Stimulated activated CD8-positive, alpha-beta memory T cell treated with anti-CD3 and anti-CD28 coated beads, Interleukin-4, amount 100 ng/mL, for 1 hour (primary cell): ENCODE results near the gene PCSK2.
A peak's percentile ranks its signal among the peaks of the same experiment; 100 is the strongest.

Experiments used
- DNase-seq, 2 donors: peaks; one replicate each; pipeline ENCODE4 v3.0.0-alpha.2; 2020; ENCODE audit warnings: low read depth in 2 of 2, low spot score in 1 of 2

The PCSK2 gene

DNA sequence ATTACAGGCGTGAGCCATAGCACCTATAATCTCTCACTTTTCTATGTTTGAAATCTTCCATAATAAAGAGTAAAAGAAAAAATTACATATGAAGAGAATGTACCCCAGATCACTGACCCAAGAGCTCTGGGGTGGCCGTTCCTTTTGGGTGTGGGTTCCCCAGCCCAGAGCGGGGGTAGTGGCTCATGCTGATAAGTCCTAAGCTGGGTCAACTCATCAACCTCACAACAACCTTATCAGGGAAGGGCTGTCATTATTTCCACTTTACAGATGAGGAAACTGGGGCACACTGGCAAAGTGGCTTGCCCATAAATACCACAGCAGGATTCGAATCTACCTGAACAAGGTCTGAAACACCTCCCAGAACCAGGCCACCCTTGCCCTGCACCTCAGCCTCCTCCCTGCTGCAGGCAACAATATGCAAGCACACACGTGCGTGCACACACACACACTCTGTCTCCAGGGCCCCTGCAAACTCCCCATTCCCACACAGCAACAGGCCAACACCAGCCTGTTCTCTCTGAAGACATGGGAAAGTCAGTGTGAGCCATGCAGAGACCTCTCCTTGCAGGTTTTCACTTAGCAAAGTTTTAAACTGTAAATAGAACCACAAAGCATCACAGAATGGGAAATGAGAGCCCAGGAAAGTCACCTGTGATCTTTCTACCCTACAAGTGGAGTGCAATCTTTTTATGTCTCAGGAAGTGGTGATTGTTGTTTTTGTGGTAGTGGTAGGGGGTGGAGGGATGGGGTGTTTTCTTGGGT is 276.6 kb downstream of the PCSK2 start:
- DNase-seq, result no peak

DNA sequence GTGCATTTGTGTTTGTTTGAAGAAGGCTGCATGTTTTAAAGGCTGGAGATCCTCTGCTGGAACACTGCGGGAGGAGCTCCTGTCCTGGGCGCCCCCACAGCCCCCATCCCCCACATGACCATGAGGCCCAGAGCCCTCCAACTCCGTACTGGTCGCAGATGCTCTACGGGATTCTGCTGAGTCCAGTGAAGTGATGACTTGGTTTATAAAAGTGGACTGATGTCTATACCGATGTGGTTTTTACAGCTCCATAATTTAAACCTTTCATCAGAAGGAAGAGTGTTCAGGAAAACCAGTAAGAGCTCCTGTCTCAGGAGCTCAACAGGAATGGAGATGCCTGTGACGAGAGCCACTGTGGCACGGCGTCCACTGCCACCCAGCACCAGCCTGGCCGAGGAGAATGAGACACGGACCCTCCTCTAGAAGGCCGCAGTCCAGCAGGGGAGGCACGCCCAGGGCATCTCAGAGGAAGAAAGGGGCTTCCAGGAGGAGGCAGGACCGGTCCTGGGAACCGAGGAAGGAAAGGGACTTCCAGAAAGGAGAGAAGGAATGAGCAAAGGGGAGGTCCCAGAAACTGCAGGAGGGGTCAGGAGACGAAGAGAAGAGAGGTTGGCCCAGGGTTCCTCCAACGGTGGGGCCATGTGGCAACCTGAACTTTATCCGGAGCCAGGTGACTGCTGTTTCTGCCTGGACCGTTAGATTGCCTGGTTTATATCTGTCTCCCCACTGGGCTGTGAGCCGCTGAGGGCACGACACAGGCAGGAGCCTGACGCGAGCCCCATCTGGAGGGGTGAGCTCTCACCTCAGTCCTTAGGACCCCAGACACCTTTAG is 277.4 kb downstream of the PCSK2 start:
- peak in 1 of 2 donors; percentile 3 for DNase-seq

- peak; percentile 17 to 25 for DNase-seq
Observed at GRCh38 chr20:17504898-17505635, 278.2 kb downstream of the PCSK2 start.

DNA sequence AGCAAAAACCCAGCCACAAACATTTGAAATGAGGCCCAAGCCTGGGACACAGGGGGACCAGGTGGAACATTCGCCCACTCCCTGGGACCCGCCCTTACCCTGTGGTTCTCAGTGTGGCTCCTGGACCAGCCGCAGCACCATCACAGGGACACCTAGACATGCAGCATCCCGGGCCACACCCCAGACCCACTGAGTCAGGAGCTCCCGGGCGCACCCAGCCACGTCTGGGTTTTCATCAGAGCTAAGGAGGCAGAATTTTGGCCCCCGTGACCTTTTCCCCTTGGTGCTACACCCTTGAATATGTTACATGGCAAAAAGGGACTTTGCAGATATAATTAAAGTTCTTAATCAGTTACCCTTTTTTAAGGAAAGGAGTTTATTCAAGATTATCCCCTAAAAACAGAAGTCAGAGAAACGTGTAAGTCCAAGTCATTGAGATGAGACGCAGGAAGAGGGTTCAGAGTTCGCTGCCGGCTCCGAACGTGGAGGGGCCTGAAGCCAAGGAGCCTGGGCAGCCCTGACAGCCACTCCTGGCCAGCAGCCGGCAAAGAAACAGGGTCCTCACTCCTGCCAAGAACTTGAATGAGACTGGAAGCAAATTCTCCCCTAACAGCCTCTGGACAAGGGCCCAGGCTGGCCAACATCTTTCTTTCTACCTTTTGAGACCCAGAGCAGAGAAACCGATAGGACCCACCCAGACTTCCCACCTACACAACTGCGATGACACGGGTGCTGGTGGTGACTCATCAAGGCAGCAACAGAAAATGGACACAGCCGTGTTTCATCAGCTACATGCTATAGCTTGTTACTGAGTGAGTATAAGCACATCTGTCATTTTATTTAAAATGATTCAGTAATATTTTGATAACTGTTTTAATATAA is 279.0 kb downstream of the PCSK2 start:
- peak in 1 of 2 donors; percentile 17 for DNase-seq

GRCh38 chr20:17507032-17507431 is 280.2 kb downstream of the PCSK2 start:
- no peak for DNase-seq

DNA sequence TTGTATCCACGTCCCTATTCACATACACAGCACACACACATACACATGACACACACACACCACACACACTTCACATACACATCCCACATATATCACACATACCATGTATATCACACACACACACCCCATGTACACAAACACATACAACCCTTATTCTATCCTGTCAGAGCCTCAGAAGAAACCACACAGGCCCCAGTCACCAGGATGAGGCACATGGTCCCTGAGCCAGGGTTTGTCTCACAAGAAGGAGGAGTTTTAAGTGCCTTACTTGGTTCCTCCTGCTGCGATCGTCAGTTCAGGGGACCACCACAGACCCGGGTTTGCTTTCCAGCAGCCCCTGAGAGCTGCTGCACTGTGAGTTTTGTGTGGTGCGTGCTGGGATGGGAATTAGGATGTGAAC is 280.7 kb downstream of the PCSK2 start:
- no peak for DNase-seq

- no peak for DNase-seq
Observed at GRCh38 chr20:17508756-17509155, 281.9 kb downstream of the PCSK2 start.

DNA sequence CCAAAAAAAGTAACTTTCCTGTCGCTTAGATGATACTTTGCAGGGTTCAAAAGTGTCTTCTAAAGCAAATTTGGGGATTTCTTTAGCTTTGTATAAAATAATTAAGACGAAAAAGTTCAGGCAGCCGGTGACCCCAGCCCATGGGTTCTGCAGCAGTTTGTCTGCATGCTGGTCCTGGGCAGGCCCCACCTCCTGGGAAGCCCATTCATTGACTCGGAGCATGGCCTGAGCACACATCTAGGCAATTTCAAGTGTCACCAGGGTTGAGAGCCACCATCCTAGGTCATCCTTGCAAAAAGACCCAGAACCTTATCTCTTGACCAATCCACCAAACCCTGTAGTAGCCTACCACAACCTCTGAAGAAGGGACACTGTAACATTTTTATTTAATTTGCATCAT is 283.7 kb downstream of the PCSK2 start:
- no peak for DNase-seq

DNA sequence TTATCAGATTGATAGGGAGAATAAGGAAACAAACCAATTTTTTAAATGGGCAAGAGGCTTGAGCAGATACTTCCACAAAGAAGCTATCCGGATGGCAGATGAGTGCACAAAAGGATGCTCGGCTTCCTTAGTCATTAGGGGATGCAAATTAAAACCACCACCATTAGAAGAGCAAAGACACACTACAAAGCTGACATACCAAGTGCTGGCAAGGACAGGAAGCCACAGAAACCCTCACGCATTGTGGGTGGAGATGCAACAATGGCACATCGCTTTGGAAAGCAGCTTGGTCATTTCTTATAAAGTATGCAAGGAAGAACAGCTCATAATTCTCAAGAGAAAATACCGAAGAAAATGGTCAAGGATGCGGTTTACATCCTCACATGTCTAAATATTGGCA is 284.6 kb downstream of the PCSK2 start:
- DNase-seq, result no peak

- no peak for DNase-seq
Observed at GRCh38 chr20:17513939-17514338, 287.1 kb downstream of the PCSK2 start.

DNA sequence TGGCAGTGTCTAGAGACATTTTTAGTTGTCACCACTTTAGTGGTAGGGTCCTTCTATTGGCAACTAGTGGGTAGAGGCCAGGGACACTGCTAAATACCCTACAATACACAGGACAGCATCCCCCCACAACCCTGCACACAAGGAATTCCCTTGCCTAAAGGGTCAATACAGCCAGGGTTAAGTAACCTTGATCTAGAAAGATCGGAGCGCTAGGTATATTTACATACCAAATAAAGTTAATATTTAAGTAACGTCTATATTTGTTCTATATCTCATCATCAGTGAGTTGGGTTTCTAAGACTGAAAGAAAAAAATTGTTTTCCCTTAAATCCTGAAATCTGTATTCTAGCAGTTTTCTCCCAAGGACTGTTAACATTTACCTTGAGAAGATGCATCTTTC is 288.2 kb downstream of the PCSK2 start:
- no peak for DNase-seq

DNA sequence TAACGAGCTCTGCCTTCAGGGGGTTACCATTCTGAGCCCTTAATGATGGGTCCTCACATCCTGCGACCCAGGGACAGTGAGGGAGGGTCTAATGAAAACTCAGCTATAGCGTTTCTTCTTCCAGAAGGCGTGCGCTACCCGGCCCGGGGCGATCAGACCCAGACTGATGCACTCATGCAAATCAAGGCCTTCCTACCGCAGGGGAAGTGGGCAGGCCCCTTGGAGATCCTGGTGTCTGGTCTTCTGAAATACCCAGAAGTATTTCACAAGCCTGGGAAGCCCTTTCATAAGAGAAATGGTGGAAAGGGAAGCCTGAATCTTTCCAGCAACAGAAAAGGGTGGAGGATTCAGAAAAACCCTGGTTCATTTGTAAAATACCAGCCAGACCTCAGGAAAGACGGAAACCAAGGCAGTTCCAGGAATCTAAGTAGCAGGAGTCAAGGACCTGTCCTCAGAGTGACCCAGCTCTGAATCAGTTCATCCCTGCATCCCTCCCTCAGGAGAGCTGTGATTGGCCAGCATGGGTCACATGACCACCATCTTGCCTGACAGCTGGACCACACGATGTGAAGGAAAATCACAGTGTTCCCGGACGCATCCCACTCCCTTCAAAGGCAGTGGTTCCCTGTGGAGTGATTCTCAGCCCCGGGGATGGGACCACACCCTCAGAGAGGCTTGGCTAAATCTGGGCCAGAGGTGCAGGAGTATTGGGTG is 291.7 kb downstream of the PCSK2 start:
- no peak for DNase-seq

DNA sequence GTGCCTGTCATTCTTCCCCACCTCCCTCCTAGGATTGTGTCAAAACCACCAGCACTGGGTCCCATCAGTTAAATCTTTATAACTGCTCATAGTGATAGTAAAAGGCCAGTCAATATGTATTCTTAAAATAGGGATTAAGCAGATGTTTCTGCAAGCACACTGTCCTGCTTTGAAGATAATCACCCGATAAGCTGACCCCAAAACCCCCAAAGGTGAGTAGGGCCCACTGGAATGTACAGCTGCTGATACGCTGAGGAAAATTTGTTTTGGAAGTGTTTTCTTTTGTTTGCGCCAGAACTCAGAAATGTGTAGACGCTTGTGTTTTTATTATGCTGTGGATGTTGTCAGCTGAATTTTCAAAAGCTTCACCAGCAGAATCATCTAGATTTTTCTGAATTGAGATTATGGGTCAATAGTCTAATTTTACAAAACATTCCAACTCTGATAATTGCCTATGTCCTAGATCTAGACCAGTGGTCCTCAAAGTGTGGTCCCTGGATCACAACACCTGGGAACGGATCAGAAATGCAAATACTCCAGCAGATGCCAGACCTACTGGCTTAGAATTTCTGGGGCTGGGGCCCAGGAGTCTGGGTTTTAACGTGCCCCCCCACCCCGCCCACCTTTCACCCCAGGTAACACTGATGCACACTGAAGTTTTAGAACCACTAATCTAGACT is 292.9 kb downstream of the PCSK2 start:
- no peak for DNase-seq

DNA sequence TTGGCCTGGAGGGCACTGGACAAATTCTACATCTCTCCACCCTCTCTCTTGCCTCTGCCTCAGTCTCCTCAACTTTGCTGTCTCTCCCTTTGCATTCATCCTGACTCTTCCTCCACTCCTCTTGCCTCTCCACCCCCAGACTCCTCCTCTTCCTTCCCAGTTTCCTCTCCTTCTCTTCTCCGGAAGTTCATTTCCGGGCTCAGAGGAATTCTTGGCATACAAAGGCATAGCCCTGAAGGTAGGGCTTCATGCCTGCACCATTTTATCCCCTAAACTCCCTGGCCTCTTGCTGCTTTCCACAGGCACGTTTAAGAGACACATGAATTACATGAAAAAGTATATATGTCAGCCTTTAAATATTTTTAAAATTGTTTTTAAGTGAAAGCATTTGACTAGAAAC is 293.7 kb downstream of the PCSK2 start:
- no peak for DNase-seq

DNA sequence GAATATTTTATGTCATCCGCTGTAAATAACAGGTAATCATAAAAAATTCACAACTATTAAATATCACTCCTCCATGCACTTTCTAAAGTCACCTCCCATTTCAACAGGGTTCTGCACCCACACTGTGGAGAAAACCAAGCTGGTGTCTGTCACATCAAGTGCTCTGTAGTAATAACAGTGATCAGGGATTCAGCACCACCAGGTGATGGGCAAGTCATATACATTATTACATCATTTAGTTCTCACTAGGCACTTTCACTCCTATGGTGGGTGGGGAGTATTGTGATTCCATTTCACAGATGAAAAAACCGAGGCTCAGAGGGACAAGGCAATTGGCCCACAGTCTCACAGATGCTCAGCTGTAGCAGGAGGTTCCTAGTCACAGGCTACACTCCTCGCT is 295.7 kb downstream of the PCSK2 start:
- DNase-seq, result no peak

GRCh38 chr20:17523326-17523725 is 296.5 kb downstream of the PCSK2 start:
- no peak for DNase-seq

- DNase-seq, result no peak
Observed at GRCh38 chr20:17524560-17524959, 297.7 kb downstream of the PCSK2 start.

- DNase-seq, result no peak
Observed at GRCh38 chr20:17525132-17525531, 298.3 kb downstream of the PCSK2 start.

GRCh38 chr20:17525650-17526049 is 298.8 kb downstream of the PCSK2 start:
- DNase-seq, result no peak

GRCh38 chr20:17529586-17529985 is 302.7 kb downstream of the PCSK2 start:
- no peak for DNase-seq
